Measurements from ENCODE around the gene TNN.

The TNN gene

GRCh38 chr1:175130649-175131045 lies 63.0 kb downstream of the TNN start:
- Histone ChIP-seq H2AFZ (ENCODE audit: low read depth, low read length) (peak overlapping the region; percentile 64; the same call in 1 of the 2 replicates), H3K4me3 (ENCODE audit: low read length) (no peak overlapping the region), H3K27ac (ENCODE audit: low read length) (no peak overlapping the region), H3K4me1 (ENCODE audit: low read length) (peaks cover 22% of the 10 kb centered on the region), H3K79me2 (ENCODE audit: low read length) (no peaks in the 10 kb centered on the region), H3K27me3 (ENCODE audit: low read depth, low read length) (peaks cover 28% of the 10 kb centered on the region), H3K9me3 (ENCODE audit: insufficient read depth, low read length) (no peaks in the 10 kb centered on the region), H3K9ac (ENCODE audit: low read length) (no peak overlapping the region), H4K20me1 (ENCODE audit: insufficient read depth, low read length) (no peaks in the 10 kb centered on the region), H3K36me3 (replicated peaks; ENCODE audit: low read depth, low read length) (no peaks in the 10 kb centered on the region), H3K4me2 (ENCODE audit: low read length) (peak overlapping the region; percentile 16; the same call in 1 of the 2 replicates)
- TF ChIP-seq CTCF (IDR thresholded peaks at IDR 0.05; ENCODE audit: low read depth, low read length) (no peak), EZH2phosphoT487 (IDR thresholded peaks at IDR 0.05; ENCODE audit: low read depth) (no peak)

- Histone ChIP-seq H3K27ac (ENCODE audit: low read length) (no peak overlapping the region), H3K36me3 (replicated peaks; ENCODE audit: low read depth, low read length) (no peaks in the 10 kb centered on the region), H4K20me1 (ENCODE audit: insufficient read depth, low read length) (no peaks in the 10 kb centered on the region)
Observed at GRCh38 chr1:175131095-175131494, 63.5 kb downstream of the TNN start.

GRCh38 chr1:175132436-175132835 lies 64.8 kb downstream of the TNN start:
- H3K4me3 ChIP-seq (ENCODE audit: low read length) = no peak overlapping the region
- H3K4me1 ChIP-seq (ENCODE audit: low read length) = peaks cover 20% of the 10 kb centered on the region
- no peak overlapping the region for H3K27ac ChIP-seq (ENCODE audit: low read length)
- TF ChIP-seq CTCF (IDR thresholded peaks at IDR 0.05; ENCODE audit: low read depth, low read length) (no peak), EZH2phosphoT487 (IDR thresholded peaks at IDR 0.05; ENCODE audit: low read depth) (no peak)
- peaks cover 45% of the 10 kb centered on the region for H3K27me3 ChIP-seq (ENCODE audit: low read depth, low read length)
- no peak overlapping the region for H3K9ac ChIP-seq (ENCODE audit: low read length)
- no peaks in the 10 kb centered on the region for H3K9me3 ChIP-seq (ENCODE audit: insufficient read depth, low read length)
- H4K20me1 ChIP-seq (ENCODE audit: insufficient read depth, low read length) = no peaks in the 10 kb centered on the region
- no peak overlapping the region for H3K4me2 ChIP-seq (ENCODE audit: low read length)
- no peaks in the 10 kb centered on the region for H3K36me3 ChIP-seq (replicated peaks; ENCODE audit: low read depth, low read length)
- H3K79me2 ChIP-seq (ENCODE audit: low read length) = no peaks in the 10 kb centered on the region
- no peak overlapping the region for H2AFZ ChIP-seq (ENCODE audit: low read depth, low read length)

More at GRCh38 chr1:175131095-175131494, 63.5 kb downstream of the TNN start:
- Histone ChIP-seq H3K4me2 (ENCODE audit: low read length) (no peak overlapping the region), H3K79me2 (ENCODE audit: low read length) (no peaks in the 10 kb centered on the region), H3K27me3 (ENCODE audit: low read depth, low read length) (peaks cover 32% of the 10 kb centered on the region), H2AFZ (ENCODE audit: low read depth, low read length) (no peak overlapping the region), H3K4me1 (ENCODE audit: low read length) (peaks cover 22% of the 10 kb centered on the region), H3K9me3 (ENCODE audit: insufficient read depth, low read length) (no peaks in the 10 kb centered on the region), H3K9ac (ENCODE audit: low read length) (no peak overlapping the region), H3K4me3 (ENCODE audit: low read length) (no peak overlapping the region)
- TF ChIP-seq CTCF (IDR thresholded peaks at IDR 0.05; ENCODE audit: low read depth, low read length) (no peak), EZH2phosphoT487 (IDR thresholded peaks at IDR 0.05; ENCODE audit: low read depth) (no peak)

- Histone ChIP-seq H3K27ac (ENCODE audit: low read length) (no peak overlapping the region), H3K9ac (ENCODE audit: low read length) (no peak overlapping the region), H2AFZ (ENCODE audit: low read depth, low read length) (no peak overlapping the region), H3K4me2 (ENCODE audit: low read length) (no peak overlapping the region), H3K9me3 (ENCODE audit: insufficient read depth, low read length) (no peaks in the 10 kb centered on the region), H3K4me1 (ENCODE audit: low read length) (peaks cover 15% of the 10 kb centered on the region), H3K36me3 (replicated peaks; ENCODE audit: low read depth, low read length) (no peaks in the 10 kb centered on the region), H3K4me3 (ENCODE audit: low read length) (no peak overlapping the region), H3K27me3 (ENCODE audit: low read depth, low read length) (peaks cover 57% of the 10 kb centered on the region), H3K79me2 (ENCODE audit: low read length) (no peaks in the 10 kb centered on the region), H4K20me1 (ENCODE audit: insufficient read depth, low read length) (no peaks in the 10 kb centered on the region)
- no peak for TF ChIP-seq CTCF (IDR thresholded peaks at IDR 0.05; ENCODE audit: low read depth, low read length)
- no peak for TF ChIP-seq EZH2phosphoT487 (IDR thresholded peaks at IDR 0.05; ENCODE audit: low read depth)
Observed at GRCh38 chr1:175133673-175134435, 66.2 kb downstream of the TNN start.

All from OCI-LY3 (cell line).